DND-41 (cell line): ENCODE data around the gene CREB3L4.

ENCODE experiments used
- EZH2 ChIP-seq: IDR thresholded peaks from 3 replicates; pipeline ENCODE4 v1.6.1; 2012; ENCODE audit warnings: borderline replicate concordance, low read depth, mild to moderate bottlenecking, moderate library complexity, low read length, inconsistent platforms; ENCODE audit not compliant: severe bottlenecking
- TF ChIP-seq, protein P1 (sequence below): IDR thresholded peaks from 2 replicates; pipeline ENCODE4 v1.5.1; 2012; ENCODE audit warnings: borderline replicate concordance, low read length, moderate library complexity, mild to moderate bottlenecking; ENCODE audit not compliant: poor library complexity, severe bottlenecking; ENCODE audit errors: extremely low read depth

DNA sequence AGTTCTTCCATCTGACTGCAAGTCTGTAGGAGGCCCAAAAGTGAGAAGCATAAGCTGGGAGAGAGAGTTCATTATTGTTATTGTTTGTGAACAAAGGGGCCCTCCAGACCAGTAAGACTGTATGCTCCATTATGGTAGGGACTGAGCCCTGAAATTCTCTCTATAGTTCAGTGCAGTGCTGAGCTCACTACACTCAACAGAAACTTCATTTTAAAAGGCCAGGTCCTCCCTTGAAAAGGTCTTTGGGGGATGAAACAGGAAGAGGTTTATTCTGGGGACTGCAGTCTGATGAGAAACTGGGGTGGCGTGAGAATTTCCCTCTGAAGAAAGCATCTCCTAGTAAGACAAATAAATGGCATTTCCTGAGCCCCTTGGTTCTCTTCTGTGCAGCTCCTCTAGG is 39.5 kb upstream of the CREB3L4 start:
- TF ChIP-seq, protein P1, sequence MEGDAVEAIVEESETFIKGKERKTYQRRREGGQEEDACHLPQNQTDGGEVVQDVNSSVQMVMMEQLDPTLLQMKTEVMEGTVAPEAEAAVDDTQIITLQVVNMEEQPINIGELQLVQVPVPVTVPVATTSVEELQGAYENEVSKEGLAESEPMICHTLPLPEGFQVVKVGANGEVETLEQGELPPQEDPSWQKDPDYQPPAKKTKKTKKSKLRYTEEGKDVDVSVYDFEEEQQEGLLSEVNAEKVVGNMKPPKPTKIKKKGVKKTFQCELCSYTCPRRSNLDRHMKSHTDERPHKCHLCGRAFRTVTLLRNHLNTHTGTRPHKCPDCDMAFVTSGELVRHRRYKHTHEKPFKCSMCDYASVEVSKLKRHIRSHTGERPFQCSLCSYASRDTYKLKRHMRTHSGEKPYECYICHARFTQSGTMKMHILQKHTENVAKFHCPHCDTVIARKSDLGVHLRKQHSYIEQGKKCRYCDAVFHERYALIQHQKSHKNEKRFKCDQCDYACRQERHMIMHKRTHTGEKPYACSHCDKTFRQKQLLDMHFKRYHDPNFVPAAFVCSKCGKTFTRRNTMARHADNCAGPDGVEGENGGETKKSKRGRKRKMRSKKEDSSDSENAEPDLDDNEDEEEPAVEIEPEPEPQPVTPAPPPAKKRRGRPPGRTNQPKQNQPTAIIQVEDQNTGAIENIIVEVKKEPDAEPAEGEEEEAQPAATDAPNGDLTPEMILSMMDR: no peak
- no peak for TF ChIP-seq EZH2
